GM18507 (cell line): ENCODE data around the gene RHOD.

Experiments
- DNase-seq: peaks from one replicate; pipeline ENCODE4 v3.0.0; 2011; ENCODE audit warnings: low read depth; ENCODE audit not compliant: insufficient read length; ENCODE audit errors: extremely low spot score
- FAIRE-seq: peaks from 2 replicates; lab custom pipeline; 2011; peaks lifted over from hg19 to GRCh38; lab: Jason Lieb, UNC

RHOD gene

GRCh38 chr11:67055812-67056211, 835 bp upstream of the RHOD start:
- DNase-seq = no peak
- FAIRE-seq = no peak

- FAIRE-seq (no peak), DNase-seq (no peak)
Measured at GRCh38 chr11:67057205-67057672, 592 bp downstream of the RHOD start.

DNA sequence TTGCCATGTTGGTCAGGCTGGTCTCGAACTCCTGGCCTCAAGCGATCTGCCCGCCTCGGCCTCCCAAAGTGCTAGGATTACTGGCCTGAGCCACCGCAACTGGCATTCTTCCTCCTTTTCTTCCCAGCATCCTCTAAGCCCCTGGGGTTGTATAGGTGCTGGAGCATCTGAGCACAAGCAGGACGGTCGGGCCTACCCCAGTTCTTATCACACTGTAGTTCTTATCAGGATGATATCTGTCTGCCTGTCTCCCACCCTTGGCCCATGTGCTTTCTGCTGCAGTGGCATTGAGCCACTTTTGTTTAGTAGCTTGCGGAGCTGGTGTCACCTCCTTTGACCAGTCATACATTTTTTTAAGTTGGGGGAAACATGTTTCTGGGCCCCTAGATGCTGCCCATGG, 1.9 kb downstream of the RHOD start:
- FAIRE-seq = no peak

GRCh38 chr11:67059671-67060070, 3.0 kb downstream of the RHOD start:
- FAIRE-seq = no peak
- no peak for DNase-seq

More for the DNA sequence above, 1.9 kb downstream of the RHOD start:
- no peak for DNase-seq

GRCh38 chr11:67060111-67060522, 3.5 kb downstream of the RHOD start:
- DNase-seq = no peak
- FAIRE-seq = no peak

- FAIRE-seq = no peak
- DNase-seq = no peak
Measured at GRCh38 chr11:67062526-67063373, 6.1 kb downstream of the RHOD start.

DNA sequence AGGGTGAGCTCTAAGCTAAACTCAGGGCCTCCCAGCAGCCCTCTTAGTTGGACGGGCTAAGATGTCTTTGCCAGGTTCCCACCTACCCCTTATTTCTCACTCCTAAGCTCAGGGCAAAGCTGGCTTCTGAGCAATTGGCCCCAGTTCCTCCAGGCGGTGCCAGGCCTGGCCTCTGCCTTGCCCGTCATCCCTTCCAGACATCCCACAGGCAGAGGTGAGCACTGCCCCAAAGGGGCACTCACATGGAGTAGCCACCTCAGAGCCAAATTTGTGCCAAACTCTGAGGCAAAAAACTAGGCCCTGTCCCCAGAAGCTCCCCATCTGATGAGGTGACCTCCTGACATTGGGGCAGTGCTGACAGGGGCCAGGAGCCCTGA, 9.7 kb downstream of the RHOD start:
- FAIRE-seq (no peak), DNase-seq (no peak)

DNA sequence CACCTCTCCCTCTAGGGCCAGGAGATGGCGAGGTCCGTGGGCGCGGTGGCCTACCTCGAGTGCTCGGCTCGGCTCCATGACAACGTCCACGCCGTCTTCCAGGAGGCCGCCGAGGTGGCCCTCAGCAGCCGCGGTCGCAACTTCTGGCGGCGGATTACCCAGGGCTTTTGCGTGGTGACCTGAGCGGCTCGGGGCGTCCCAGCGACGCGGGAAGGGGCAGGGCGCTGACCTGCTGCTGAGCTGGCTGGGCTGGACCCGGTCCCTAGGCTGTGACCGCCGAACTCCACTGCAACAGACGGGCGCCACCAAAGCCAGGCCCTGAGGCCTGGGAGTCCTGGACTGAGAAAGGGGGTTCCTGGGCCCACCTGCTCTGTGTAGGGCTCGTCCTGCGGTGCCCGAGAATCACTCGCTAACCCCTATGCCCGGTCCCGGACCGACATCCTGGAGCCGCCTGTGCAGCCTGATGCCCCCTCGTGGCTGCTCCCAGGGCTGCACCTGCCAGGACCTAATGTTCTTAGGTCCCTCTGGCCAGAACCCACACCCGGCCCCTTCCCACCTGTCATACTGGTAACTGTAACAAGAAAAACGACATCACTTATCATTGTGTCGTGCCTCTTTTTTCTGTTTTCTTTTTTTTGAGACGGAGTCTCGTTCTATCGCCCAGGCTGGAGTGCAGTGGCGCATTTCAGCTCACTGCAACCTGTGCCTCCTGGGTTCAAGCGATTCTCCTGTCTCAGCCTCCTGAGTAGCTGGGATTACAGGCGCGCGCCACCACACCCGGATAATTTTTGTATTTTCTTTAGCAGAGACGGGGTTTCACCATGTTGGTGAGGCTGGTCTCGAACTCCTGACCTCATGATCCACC, 15.0 kb downstream of the RHOD start:
- DNase-seq (peak; percentile 77), FAIRE-seq (peak; percentile 60)

- no peak for FAIRE-seq
- DNase-seq = no peak
Measured at GRCh38 chr11:67072295-67072694, 15.6 kb downstream of the RHOD start.

DNA sequence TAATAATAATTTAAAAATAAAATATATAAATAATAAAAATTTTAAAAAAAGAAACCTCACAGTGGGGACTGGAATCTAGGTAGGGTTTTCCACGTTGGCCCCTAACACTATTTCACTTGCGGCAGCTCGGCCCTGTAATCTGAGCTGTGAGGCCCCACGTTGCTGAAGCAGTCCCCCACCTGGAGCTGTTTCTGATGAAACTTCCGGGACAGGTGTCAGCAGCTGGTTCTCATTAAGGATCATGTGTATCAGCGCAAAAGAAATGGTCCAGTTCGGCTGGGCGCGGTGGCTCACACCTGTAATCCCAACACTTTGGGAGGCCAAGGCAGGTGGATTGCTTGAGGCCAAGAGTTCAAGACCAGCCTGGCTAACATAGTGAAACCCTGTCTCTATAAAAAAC, 17.3 kb downstream of the RHOD start:
- DNase-seq (no peak), FAIRE-seq (no peak)

DNA sequence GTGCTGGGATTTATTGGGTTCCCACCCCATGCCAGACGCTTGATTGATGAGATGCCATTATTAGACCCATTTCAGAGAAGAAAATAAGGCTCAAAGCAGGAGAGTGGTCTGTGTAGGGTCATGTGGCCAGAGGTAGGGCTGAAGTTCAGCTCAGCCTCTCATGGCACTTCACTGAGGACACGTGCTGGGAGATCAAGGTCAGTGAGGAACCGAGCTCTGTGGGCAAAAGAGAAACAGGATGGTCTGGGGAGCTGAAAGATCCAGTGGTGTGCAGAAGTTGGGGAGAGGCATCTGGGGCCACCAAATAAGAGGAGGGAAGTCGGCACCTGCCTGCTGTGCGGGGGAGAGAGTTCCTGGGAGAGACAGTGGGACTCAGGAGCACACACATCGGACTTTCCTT, 19.6 kb downstream of the RHOD start:
- DNase-seq (no peak), FAIRE-seq (no peak)

DNA sequence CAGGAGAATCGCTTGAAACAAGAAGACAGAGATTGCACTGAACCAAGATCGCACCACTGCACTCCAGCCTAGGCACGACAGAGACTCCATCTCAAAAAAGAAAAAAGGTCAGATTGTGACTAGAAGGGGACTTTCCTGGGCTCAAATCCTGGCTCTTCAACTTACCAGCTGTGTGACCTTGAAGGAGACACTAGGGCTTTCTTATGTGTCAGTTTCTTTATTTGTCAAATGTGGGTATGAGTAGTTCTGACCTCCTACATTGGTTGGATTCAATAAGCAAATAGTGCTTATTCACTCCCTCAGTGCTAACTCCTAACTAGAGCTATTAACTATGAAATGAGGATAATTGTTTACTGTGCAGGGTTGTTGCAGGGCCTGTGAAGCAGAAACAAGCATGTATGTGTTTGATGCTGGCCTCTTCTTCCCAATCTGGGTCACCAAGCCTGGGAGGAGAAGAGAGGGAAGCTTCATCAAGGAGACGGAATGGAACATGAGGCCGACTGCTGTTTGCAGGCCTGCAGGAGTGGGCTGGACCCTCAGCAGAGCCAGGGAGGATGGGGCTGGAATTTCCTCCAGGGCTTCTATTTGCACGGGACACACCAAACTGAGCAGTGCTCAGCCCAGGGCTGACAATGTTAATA, 22.5 kb downstream of the RHOD start:
- DNase-seq = no peak
- no peak for FAIRE-seq

- DNase-seq (no peak), FAIRE-seq (no peak)
Measured at GRCh38 chr11:67082071-67082791, 25.6 kb downstream of the RHOD start.

DNA sequence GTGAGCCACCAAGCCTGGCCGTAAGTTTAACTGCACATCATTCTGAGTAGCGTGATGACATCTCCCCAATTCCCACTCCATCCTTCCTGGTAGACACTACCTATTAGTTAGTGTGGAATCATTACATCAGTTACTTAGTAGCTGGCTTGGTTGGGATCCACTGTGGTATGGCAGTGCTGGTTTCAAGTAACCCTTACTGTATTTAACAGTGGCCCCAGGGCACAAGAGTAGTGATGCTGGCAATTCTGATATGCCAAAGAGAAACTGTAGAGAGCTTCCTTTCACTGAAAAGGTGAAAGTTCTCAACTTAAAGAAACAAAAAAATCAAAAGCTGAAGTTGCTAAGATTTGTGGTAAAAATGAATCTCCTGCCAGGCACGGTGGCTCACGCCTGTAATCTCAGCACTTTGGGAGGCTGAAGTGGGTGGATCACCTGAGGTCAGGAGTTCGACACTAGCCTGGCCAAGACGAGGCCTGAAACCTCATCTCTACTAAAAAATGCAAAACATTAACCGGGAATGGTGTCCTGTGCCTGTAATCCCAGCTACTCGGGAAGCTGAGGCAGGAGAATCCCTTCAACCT, 27.2 kb downstream of the RHOD start:
- no peak for FAIRE-seq

DNA sequence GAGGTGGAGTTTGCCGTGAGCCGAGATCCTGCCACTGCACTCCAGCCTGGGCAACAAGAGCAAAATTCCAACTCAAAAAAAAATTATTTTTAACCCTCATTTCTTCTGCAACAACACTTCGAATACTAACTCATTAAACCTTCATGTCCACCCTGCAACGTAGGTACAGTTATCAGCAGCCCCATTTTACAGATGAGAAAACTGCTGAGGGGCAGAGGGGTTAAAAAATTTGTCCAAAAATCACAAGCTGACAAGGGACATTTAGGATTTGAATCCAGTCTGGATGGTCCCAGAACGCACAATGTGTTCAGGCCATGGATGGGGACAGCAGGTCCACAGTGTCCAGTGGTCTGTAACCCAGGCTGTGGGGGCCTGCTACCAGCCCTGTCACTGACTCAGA, 29.0 kb downstream of the RHOD start:
- DNase-seq (no peak), FAIRE-seq (no peak)

More for the DNA sequence above, 27.2 kb downstream of the RHOD start:
- no peak for DNase-seq

GRCh38 chr11:67090717-67091116, 34.1 kb downstream of the RHOD start:
- FAIRE-seq (no peak), DNase-seq (no peak)

GRCh38 chr11:67095214-67095507, 38.5 kb downstream of the RHOD start:
- no peak for FAIRE-seq
- no peak for DNase-seq

GRCh38 chr11:67098799-67099429, 42.3 kb downstream of the RHOD start:
- FAIRE-seq (no peak), DNase-seq (no peak)

DNA sequence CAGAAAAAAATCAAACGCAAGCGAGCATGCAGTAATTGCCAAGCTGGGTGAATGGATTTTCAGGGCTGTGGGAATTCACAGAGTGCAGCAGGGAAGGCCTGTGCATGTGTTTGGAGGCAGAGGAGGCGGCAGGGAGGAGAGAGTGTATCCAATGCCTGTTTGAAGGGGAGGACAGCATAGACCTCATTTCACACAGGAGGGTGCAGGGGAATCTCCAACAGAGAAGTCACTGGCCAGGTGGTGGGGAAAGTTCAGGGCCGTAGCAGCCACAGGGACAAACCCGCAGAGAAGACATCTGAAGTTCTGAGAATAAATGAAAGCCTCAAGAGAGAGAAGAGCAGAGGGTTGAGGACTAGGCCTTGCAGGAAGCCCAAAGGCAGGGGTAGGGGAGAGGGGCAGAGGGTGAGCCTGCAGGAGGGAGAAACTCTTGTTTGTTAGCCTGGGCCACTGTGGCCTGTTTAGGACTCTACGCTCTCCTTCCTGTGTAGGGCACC, 43.2 kb downstream of the RHOD start:
- FAIRE-seq = peak; percentile 75
- DNase-seq = no peak
